WI38 (cell line): ENCODE results near the gene PLXND1.
A peak's percentile ranks its signal among the peaks of the same experiment; 100 is the strongest.
"Not testable (repeated sequence)": the region's sequence is repeated elsewhere in the genome, so short reads cannot be mapped to it uniquely, and the experiment has no call there.

Experiments
- H3K4me3 ChIP-seq: 2 replicates; pipeline ENCODE4 v1.5.1; 2011; ENCODE audit warnings: low read depth, mild to moderate bottlenecking, control low read depth, low read length
- CTCF ChIP-seq: IDR thresholded peaks from 2 replicates; pipeline ENCODE4 v1.5.1; 2012; ENCODE audit warnings: low read depth, mild to moderate bottlenecking, control low read depth, low read length

The PLXND1 gene

DNA sequence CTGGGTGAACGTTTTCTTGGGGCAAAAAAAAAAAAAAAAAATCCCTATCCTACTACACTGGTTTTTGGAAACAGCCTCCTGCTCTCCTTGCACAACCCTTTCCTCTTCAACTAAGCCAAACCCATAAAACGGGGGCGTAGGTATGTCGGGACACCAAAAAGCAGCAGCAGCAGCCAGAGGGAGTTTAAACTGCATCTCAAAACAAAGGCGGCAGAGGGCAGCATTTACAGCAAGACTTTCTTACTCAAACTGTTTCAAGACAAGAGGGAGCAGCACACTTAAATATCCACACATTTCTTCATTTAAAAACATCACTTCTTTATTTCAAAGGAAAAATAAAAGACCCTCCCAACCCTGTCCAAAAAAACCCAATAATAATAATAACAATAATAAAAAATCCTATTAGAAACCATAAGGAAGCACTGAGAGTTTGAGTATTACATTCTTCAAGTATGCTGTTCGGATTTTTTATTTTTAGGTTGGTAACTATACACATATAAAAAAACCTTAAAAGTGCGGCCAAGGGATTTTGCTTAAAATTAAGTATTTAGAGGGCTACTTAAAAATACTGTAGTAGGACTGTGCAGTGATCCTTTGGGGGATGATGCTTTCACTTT lies 43.9 kb upstream of the PLXND1 start:
- TF ChIP-seq CTCF = peak; percentile 49
- H3K4me3 ChIP-seq = no peak overlapping the region

DNA sequence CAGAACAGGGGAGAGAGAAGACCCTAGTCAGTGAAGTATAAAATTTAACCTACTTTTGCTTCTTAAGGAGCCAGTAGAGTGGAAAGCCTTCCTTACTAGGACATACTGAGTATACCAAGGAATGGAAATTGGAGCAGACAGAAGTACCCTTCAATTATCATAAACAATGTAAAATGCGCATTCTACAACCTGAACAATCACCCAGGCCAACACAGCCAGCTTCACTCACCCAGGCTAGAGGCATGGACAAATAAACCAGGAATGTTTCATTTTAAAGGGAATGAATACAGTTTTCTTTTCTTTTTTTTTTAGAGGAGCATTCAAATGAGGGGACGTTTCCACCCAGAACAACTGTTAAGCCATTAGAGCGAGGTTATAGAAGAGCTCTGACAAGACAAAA lies 41.9 kb upstream of the PLXND1 start:
- no peak for TF ChIP-seq CTCF
- no peak overlapping the region for H3K4me3 ChIP-seq

- TF ChIP-seq CTCF = no peak
- no peak overlapping the region for H3K4me3 ChIP-seq
Observed at GRCh38 chr3:129645286-129645685, 38.8 kb upstream of the PLXND1 start.

DNA sequence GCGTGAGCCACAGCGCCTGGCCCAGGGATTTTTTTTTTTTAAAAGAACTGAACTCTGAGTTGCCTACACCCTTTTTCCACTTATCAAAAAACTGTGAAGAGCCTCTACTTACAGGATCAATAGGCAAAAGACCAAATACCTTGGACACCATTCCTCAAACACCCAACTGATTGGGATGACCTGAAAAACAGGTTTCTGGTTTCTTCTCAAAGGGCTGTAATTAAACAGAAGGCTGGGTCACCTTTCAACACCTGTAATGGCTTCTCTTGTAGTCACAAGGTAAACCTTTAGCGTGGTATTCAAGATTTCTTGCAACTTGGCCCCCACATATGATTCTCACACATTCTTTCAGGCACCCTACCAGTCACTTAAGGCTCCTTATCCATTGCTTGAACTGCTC lies 38.4 kb upstream of the PLXND1 start:
- H3K4me3 ChIP-seq = no peak overlapping the region
- no peak for TF ChIP-seq CTCF

- not testable (repeated sequence) for H3K4me3 ChIP-seq
Observed at GRCh38 chr3:129641567-129642260, 35.2 kb upstream of the PLXND1 start.

GRCh38 chr3:129640985-129641384 lies 34.5 kb upstream of the PLXND1 start:
- H3K4me3 ChIP-seq = not testable (repeated sequence)

DNA sequence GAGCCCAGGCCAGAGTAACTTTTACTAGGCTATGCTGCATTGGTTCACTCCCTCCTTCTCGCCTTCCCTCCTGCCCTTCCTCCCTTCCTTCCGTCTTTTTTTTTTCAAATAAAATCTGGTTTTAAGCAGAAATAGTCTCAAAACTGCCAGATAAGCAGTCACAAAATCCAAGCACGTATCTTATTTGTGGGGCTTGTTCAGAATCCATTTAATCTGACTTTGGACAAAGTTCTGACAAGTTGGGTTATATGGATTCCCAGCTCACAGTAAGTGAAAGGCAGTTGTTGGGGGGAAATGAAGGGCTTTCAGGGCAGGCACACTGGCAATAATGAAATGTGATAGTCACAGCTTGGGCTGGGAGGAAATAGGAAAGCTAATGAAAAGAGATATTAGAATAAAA lies 32.0 kb upstream of the PLXND1 start:
- TF ChIP-seq CTCF = no peak
- H3K4me3 ChIP-seq = no peak overlapping the region

GRCh38 chr3:129636082-129636481 lies 29.6 kb upstream of the PLXND1 start:
- TF ChIP-seq CTCF = no peak
- H3K4me3 ChIP-seq = no peak overlapping the region
